ENCODE measurements around the gene PLEKHB1. TPM values are rescaled to one million over a fixed set of nuclear protein-coding genes. Genes with fewer than 3 reads are reported as not detected.

The PLEKHB1 gene
- polyA plus RNA-seq, 2 donors = 1.1 to 1.3 TPM

Other genes with a start within 250 kb of the PLEKHB1 start
- 1 to 10 TPM; 4.0 TPM for gene FAM168A, start 48.5 kb upstream of the PLEKHB1 start, polyA plus RNA-seq
- gene RAB6A, start 114.5 kb downstream of the PLEKHB1 start, polyA plus RNA-seq = 10 to 100 TPM; 59.4 to 73.2 TPM
- 10 to 100 TPM; 26.2 to 31.3 TPM for gene MRPL48, start 141.3 kb downstream of the PLEKHB1 start, polyA plus RNA-seq
- 10 to 100 TPM; 53.2 to 70.9 TPM for gene COA4, start 230.3 kb downstream of the PLEKHB1 start, polyA plus RNA-seq
- gene PAAF1, start 230.4 kb downstream of the PLEKHB1 start, polyA plus RNA-seq = 1 to 10 TPM; 6.2 to 9.5 TPM